Ascending aorta (tissue), 2 donors: ENCODE data around the gene SNX9. TPM values are rescaled to one million over a fixed set of nuclear protein-coding genes. Genes with fewer than 3 reads are reported as not detected.

Experiments
- DNase-seq, 2 donors: peaks; one replicate each; pipeline ENCODE4 v3.0.0-alpha.2; 2019; ENCODE audit warnings: low spot score in 2 of 2
- H3K27ac ChIP-seq, 2 donors: fragments of 200-600 bp; sonication (generic); one replicate each; pipeline ENCODE4 v1.5.1; 2016 to 2017; ENCODE audit warnings: mild to moderate bottlenecking in 1 of 2
- H3K27me3 ChIP-seq: fragments of 200-600 bp; sonication (generic); one replicate; pipeline ENCODE4 v1.5.1; 2017
- H3K36me3 ChIP-seq, 2 donors: fragments of 200-600 bp; sonication (generic); one replicate each; pipeline ENCODE4 v1.5.1; 2016
- H3K4me1 ChIP-seq, 2 donors: fragments of 200-600 bp; sonication (generic); one replicate each; pipeline ENCODE4 v1.5.1; 2016 to 2017; ENCODE audit warnings: mild to moderate bottlenecking in 1 of 2
- H3K4me3 ChIP-seq, 2 donors: fragments of 200-600 bp; sonication (generic); one replicate each; pipeline ENCODE4 v1.5.1; 2016 to 2017; ENCODE audit warnings: mild to moderate bottlenecking in 1 of 2
- H3K9me3 ChIP-seq, 2 donors: fragments of 200-600 bp; sonication (generic); one replicate each; pipeline ENCODE4 v1.5.1; 2016
- CTCF ChIP-seq, 3 experiments: fragments of 200-600 bp in 2 of 3; fragments of 450-650 bp in 1 of 3; sonication (generic) in 2 of 3; IDR thresholded peaks; one replicate each; pipeline ENCODE4 v1.5.1; 2016 to 2019; ENCODE audit warnings: antibody characterized with exemption in 3 of 3, mild to moderate bottlenecking in 1 of 3, moderate library complexity in 1 of 3
- intact Hi-C: fragments of 100-400 bp; cut with DNase I; formaldehyde crosslinking; loops from one replicate; pipeline ENCODE4 v1.15.1; 2023
- total RNA-seq: library from RNA; depleted of rRNA; stranded (reverse); fragments of >200 nt; gene quantifications from one replicate; pipeline ENCODE4 v1.1.0, GENCODE V29; 2016

The SNX9 gene
- total RNA-seq, 1 donor from 2014 or later, result 55.2 TPM

DNA sequence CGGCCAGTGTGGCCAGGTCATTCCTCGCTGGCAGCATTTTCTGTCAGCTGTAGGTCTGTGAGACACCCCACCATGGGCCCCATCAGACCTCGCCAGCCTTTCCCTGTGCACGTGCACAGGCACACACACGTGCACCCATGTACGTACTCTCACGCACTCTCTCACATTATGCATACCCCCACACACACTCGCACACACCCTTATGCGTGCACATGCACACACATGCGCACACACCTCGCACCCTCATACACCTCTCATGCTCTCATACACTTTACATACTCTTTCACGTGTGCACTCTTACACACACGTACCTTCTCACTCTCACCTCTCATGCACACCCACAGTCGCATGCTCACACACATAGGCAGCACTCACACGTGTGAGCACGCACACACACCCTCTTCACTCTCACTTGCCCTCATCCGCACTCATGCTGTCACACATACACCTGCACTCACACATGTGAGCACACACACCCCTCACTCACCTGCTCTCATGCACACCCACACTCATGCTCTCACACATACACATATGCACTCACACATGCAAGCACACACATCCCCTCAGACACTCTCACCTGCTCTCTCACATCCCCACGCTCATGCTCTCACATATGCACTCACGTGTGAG is 46.7 kb downstream of the SNX9 start:
- H3K27ac ChIP-seq, result no peak overlapping the region
- H3K36me3 ChIP-seq, result peaks cover 26 to 32% of the 10 kb centered on the region in 2 donors
- no peak for DNase-seq
- peaks cover 0 to 12% of the 10 kb centered on the region in 2 donors for H3K4me1 ChIP-seq
- TF ChIP-seq CTCF (IDR thresholded peaks at IDR 0.05), result no peak
- H3K27me3 ChIP-seq, result no peaks in the 10 kb centered on the region
- H3K4me3 ChIP-seq, result no peak overlapping the region
- intact Hi-C loops, result loop anchor here (5.0 to 10.0 kb wide), 2 partner anchors 47 to 195 kb away; partner anchors contain the start of gene SNX9
- no peaks in the 10 kb centered on the region for H3K9me3 ChIP-seq

- Histone ChIP-seq H3K27ac (no peak overlapping the region), H3K4me3 (no peak overlapping the region), H3K9me3 (no peaks in the 10 kb centered on the region), H3K36me3 (peaks cover 44 to 61% of the 10 kb centered on the region in 2 donors), H3K4me1 (no peaks in the 10 kb centered on the region), H3K27me3 (no peaks in the 10 kb centered on the region)
- peak; percentile 63 to 78 (median 66) for TF ChIP-seq CTCF (IDR thresholded peaks at IDR 0.05)
- intact Hi-C loops, result loop anchor here (1.0 to 10.0 kb wide), 3 partner anchors 52 to 199 kb away; partner anchors contain the start of gene SNX9
- peak in 1 of 2 donors; percentile 85 for DNase-seq
These were observed 50.8 kb downstream of the SNX9 start for GRCh38 chr6:157873735-157874344.

DNA sequence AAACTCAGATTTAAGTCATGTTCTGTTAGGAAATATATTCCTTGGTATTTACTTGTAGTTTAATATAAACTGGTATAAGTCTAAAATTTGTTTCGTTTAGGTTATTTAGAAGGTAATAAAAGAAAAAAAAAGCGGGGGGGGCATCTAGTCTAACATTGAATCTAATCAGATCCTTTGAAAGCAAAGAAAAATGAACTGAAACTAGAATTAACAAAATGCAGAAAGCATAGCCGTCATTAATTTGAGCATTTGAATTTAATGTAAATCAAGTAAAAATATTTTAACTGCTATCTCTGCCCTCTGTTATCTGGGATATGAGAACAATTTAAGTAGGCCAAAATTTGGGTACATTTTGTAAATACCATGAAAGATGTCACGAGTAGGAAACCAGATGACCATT is 54.1 kb downstream of the SNX9 start:
- no peak for DNase-seq
- peaks cover 30 to 47% of the 10 kb centered on the region in 2 donors for H3K36me3 ChIP-seq
- no peaks in the 10 kb centered on the region for H3K27me3 ChIP-seq
- TF ChIP-seq CTCF (IDR thresholded peaks at IDR 0.05), result no peak
- H3K4me1 ChIP-seq, result no peaks in the 10 kb centered on the region
- no peak overlapping the region for H3K27ac ChIP-seq
- H3K9me3 ChIP-seq, result no peaks in the 10 kb centered on the region
- intact Hi-C loops, result loop anchor here (10.0 kb wide), 1 partner anchor 202 kb away; no protein-coding TSS in a partner anchor
- H3K4me3 ChIP-seq, result no peak overlapping the region

- no peak overlapping the region for H3K27ac ChIP-seq
- no peaks in the 10 kb centered on the region for H3K9me3 ChIP-seq
- no peak for TF ChIP-seq CTCF (IDR thresholded peaks at IDR 0.05)
- intact Hi-C loops, result loop anchor here (10.0 kb wide), 1 partner anchor 203 kb away; no protein-coding TSS in a partner anchor
- H3K4me1 ChIP-seq, result no peaks in the 10 kb centered on the region
- peaks cover 25 to 47% of the 10 kb centered on the region in 2 donors for H3K36me3 ChIP-seq
- DNase-seq, result no peak
- no peaks in the 10 kb centered on the region for H3K27me3 ChIP-seq
- no peak overlapping the region for H3K4me3 ChIP-seq
These were observed 54.8 kb downstream of the SNX9 start for GRCh38 chr6:157877573-157878438.

DNA sequence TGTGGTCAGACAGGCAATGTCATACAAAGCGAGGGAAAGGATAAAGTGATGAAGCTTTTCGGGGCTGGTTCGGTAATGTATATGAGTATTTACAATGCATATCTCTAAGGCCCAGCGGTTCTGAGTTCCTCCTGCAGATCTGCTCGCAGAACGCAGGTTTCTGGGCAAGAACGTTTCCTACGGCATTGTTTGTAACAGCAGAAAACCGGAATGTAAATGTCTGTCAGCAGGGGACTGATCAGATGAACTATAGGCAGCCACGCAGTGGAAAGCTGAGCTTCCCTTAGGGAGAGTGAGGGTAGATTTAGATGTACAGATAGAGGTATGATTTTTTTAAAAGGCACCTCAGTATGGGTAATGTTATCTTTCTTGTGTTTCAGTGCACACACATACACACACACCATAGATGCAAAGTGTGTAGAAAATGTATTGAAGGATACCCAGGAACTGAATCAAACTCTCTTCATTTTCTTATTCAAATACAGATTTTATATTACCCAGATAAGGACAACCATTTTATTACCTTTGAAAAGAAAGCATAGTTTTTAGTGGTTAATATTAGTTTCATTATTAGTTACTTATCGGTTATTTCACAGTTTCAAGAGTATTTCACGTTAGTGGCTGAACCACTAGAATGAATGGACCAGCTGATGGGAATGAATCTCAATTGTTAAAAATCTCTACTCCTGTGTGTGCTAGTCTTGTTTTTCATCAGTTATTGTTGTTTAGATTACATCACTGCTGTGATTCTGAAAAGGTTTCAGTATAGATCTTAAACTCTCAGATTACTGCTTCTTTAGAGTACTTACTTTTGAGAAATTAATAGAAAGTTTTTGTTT is 56.2 kb downstream of the SNX9 start:
- Histone ChIP-seq H3K36me3 (peaks cover 24 to 41% of the 10 kb centered on the region in 2 donors), H3K9me3 (no peaks in the 10 kb centered on the region), H3K27me3 (no peaks in the 10 kb centered on the region), H3K4me1 (no peaks in the 10 kb centered on the region), H3K27ac (no peak overlapping the region), H3K4me3 (no peak overlapping the region)
- DNase-seq, result no peak
- no peak for TF ChIP-seq CTCF (IDR thresholded peaks at IDR 0.05)
- intact Hi-C loops, result loop anchor here (10.0 kb wide), 1 partner anchor 204 kb away; no protein-coding TSS in a partner anchor
